ENCODE measurements around the gene MRPL21. TPM values are rescaled to one million over a fixed set of nuclear protein-coding genes. Genes with fewer than 3 reads are reported as not detected.
A peak's percentile ranks its signal among the peaks of the same experiment; 100 is the strongest.

Gene MRPL21
- total and polyA plus RNA-seq, 2 of the 13 experiments (the other 11 are each of a cell fraction or from before 2014, with no cell fraction given), result 61.5 to 100 TPM

GRCh38 chr11:68844801-68845200 is 58.8 kb downstream of the MRPL21 start (continued):
- TF ChIP-seq ZNF543 (CRISPR knock-in tag; IDR thresholded peaks at IDR 0.05) (no peak), ZNF281 (CRISPR knock-in tag; IDR thresholded peaks at IDR 0.05; ENCODE audit: borderline replicate concordance) (no peak), IRX3 (CRISPR knock-in tag; IDR thresholded peaks at IDR 0.05; ENCODE audit: borderline replicate concordance, low read depth) (no peak), MYNN (CRISPR knock-in tag; IDR thresholded peaks at IDR 0.05; ENCODE audit: low read depth) (no peak), HDAC2 (CRISPR knock-in tag; IDR thresholded peaks at IDR 0.05) (no peak), FOXO4 (CRISPR knock-in tag; conservative IDR thresholded peaks at IDR 0.05) (no peak), ZNF337 (CRISPR knock-in tag; IDR thresholded peaks at IDR 0.05; ENCODE audit: borderline replicate concordance, low read depth) (no peak), ZNF44 (CRISPR knock-in tag; IDR thresholded peaks at IDR 0.05) (no peak), ZNF275 (CRISPR knock-in tag; IDR thresholded peaks at IDR 0.05; ENCODE audit: borderline replicate concordance) (no peak), FOSL1 (CRISPR knock-in tag; IDR thresholded peaks at IDR 0.05; ENCODE audit: borderline replicate concordance) (no peak), CEBPG (CRISPR knock-in tag; IDR thresholded peaks at IDR 0.05) (peak; percentile 69), SALL1 (CRISPR knock-in tag; IDR thresholded peaks at IDR 0.05) (no peak), ZNF30 (CRISPR knock-in tag; IDR thresholded peaks at IDR 0.05) (no peak), HNF1A (IDR thresholded peaks at IDR 0.05; ENCODE audit: low read depth) (no peak), HNF1A (CRISPR knock-in tag; IDR thresholded peaks at IDR 0.05; ENCODE audit: borderline replicate concordance) (no peak), HNRNPL (IDR thresholded peaks at IDR 0.05; ENCODE audit: low read depth, low read length) (no peak), E2F1 (CRISPR knock-in tag; IDR thresholded peaks at IDR 0.05) (no peak), ZZZ3 (CRISPR knock-in tag; IDR thresholded peaks at IDR 0.05; ENCODE audit: borderline replicate concordance) (no peak)

All from HepG2 (cell line).